Lower lobe of right lung (tissue), 2 donors: ENCODE results near the gene DMRTC2. TPM values are rescaled to one million over a fixed set of nuclear protein-coding genes. Genes with fewer than 3 reads are reported as not detected.

ENCODE experiments used
- ATAC-seq, 2 donors: fragments of 200-7000 bp; cut with Tn5 transposase; one replicate each; pipeline ENCODE4 v1.9.1; 2020 to 2022; ENCODE audit warnings: mild to moderate bottlenecking in 2 of 2, moderate library complexity in 2 of 2
- DNase-seq: peaks from one replicate; pipeline ENCODE4 v3.0.0-alpha.2; 2020
- H3K27ac ChIP-seq: fragments of 200-600 bp; one replicate; pipeline ENCODE4 v1.8.0; 2022
- H3K27me3 ChIP-seq: fragments of 200-600 bp; one replicate; pipeline ENCODE4 v1.8.0; 2022; ENCODE audit warnings: low read depth
- H3K36me3 ChIP-seq: fragments of 200-600 bp; one replicate; pipeline ENCODE4 v1.8.0; 2022; ENCODE audit warnings: mild to moderate bottlenecking
- H3K4me1 ChIP-seq: fragments of 200-600 bp; one replicate; pipeline ENCODE4 v1.8.0; 2022
- H3K4me3 ChIP-seq: fragments of 200-600 bp; one replicate; pipeline ENCODE4 v1.8.0; 2022; ENCODE audit warnings: mild to moderate bottlenecking
- H3K9me3 ChIP-seq: fragments of 200-600 bp; one replicate; pipeline ENCODE4 v1.8.0; 2022
- intact Hi-C: fragments of 100-400 bp; cut with DNase I; formaldehyde crosslinking; loops from one replicate; pipeline ENCODE4 v1.11.0; 2022
- total RNA-seq: library from RNA; stranded (reverse); fragmentation: NEBNext Ultra II Directional; extraction: Animal tissue kit (Norgen Biotek cat#: 25700); gene quantifications from one replicate; pipeline ENCODE4 v1.2.1, GENCODE V29; 2021
- TF ChIP-seq, protein P1 (sequence below): fragments of 200-600 bp; IDR thresholded peaks from one replicate; pipeline ENCODE4 v1.8.0; 2022; ENCODE audit warnings: antibody characterized with exemption, mild to moderate bottlenecking
- donor health status: DM: no; HTN: yes; CAD: no; lungs with severe emphysema.

DMRTC2 gene
- total RNA-seq, 1 donor from 2014 or later = not detected

DNA sequence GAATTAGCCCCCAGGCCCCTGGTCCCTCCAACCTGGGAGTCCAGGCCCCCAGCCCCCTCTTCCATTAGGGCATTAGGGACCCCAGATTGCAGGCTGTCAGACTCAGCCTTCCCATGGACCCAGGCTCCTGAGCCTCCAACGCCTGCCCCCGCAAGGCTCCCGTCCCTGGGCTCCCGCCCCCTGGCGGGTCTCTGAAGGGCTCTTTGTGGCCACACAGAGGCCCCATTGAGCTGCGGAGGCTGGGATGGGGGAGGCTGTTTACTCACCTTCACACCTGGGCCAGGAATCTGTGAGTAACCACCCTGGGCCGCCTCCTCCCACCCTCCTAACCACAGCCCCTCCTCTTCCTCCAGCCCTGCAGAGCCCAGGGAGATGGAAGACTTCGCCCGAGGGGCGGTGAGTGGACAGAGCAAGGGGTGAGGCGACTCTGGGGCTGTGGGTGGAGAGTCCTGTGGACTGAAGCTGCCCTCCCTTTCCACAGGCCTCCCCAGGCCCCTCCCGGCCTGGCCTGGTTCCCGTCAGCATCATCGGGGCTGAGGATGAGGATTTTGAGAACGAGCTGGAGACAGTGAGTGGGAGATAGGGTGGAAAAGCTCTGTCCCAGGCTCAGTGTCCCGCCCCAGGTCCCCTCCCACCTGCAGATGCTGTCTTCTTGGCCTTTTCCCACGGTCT, 43.0 kb downstream of the DMRTC2 start:
- peak; percentile 80 to 83 for ATAC-seq
- intact Hi-C loops = loop anchor here (10.0 kb wide), 1 partner anchor 47 kb away; no protein-coding TSS in a partner anchor
- peak; percentile 91 for DNase-seq
- peak overlapping the region; percentile 39 for H3K4me3 ChIP-seq
- no peaks in the 10 kb centered on the region for H3K9me3 ChIP-seq
- TF ChIP-seq, protein P1, sequence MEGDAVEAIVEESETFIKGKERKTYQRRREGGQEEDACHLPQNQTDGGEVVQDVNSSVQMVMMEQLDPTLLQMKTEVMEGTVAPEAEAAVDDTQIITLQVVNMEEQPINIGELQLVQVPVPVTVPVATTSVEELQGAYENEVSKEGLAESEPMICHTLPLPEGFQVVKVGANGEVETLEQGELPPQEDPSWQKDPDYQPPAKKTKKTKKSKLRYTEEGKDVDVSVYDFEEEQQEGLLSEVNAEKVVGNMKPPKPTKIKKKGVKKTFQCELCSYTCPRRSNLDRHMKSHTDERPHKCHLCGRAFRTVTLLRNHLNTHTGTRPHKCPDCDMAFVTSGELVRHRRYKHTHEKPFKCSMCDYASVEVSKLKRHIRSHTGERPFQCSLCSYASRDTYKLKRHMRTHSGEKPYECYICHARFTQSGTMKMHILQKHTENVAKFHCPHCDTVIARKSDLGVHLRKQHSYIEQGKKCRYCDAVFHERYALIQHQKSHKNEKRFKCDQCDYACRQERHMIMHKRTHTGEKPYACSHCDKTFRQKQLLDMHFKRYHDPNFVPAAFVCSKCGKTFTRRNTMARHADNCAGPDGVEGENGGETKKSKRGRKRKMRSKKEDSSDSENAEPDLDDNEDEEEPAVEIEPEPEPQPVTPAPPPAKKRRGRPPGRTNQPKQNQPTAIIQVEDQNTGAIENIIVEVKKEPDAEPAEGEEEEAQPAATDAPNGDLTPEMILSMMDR = peak; percentile 23
- peaks cover 55% of the 10 kb centered on the region for H3K36me3 ChIP-seq
- peaks cover 55% of the 10 kb centered on the region for H3K4me1 ChIP-seq
- no peaks in the 10 kb centered on the region for H3K27me3 ChIP-seq
- H3K27ac ChIP-seq = peak overlapping the region; percentile 71

DNA sequence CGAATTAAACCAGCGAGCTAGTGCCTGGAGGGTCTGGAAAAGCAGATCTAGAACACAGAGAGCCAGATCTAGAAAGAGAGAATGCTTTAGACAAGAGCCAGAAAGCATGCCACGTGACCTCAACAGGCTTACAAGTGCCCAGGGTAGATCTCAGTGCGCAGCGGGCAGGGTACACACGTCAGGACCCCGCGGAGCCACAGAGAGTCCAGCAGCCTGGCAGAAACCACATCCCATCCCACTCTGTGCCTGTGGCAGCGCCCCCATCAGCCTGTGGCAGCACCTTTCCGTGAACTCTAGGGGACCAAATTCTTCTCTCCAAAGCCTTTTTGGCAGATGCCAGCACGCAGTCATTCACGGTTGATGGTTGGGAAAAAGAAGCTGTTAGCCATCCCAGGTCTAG, 44.1 kb downstream of the DMRTC2 start:
- intact Hi-C loops = loop anchor here (10.0 kb wide), 1 partner anchor 46 kb away; no protein-coding TSS in a partner anchor
- H3K4me1 ChIP-seq = peaks cover 55% of the 10 kb centered on the region
- TF ChIP-seq, protein P1 = no peak
- H3K4me3 ChIP-seq = no peak overlapping the region
- H3K9me3 ChIP-seq = no peaks in the 10 kb centered on the region
- DNase-seq (peak; percentile 55), ATAC-seq (no peak)
- peaks cover 58% of the 10 kb centered on the region for H3K36me3 ChIP-seq
- peak overlapping the region; percentile 71 for H3K27ac ChIP-seq
- H3K27me3 ChIP-seq = no peaks in the 10 kb centered on the region

DNA sequence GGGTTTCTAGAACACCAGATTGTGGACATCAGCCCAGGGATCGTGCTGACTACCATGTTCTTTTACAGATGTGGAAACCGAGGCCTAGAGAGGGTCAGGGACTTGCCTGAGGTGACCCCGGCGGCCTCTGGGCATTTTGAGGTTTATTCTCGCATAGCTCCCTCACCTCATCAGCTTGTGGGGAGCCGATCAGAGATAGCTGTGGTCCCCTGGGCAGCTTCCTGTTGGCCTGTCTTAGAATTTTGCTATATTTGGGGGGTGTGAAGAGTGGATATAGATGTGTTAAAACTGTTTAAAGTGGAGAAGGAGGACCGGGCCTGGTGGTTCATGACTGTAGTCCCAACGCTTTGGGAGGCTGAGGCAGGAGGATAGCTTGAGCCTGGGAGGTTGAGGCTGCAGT, 45.1 kb downstream of the DMRTC2 start:
- no peaks in the 10 kb centered on the region for H3K27me3 ChIP-seq
- peaks cover 67% of the 10 kb centered on the region for H3K36me3 ChIP-seq
- no peak for ATAC-seq
- TF ChIP-seq, protein P1 = no peak
- H3K9me3 ChIP-seq = no peaks in the 10 kb centered on the region
- intact Hi-C loops = loop anchor here (10.0 kb wide), 1 partner anchor 45 kb away; no protein-coding TSS in a partner anchor
- H3K27ac ChIP-seq = no peak overlapping the region
- DNase-seq = no peak
- H3K4me3 ChIP-seq = no peak overlapping the region
- peaks cover 51% of the 10 kb centered on the region for H3K4me1 ChIP-seq

DNA sequence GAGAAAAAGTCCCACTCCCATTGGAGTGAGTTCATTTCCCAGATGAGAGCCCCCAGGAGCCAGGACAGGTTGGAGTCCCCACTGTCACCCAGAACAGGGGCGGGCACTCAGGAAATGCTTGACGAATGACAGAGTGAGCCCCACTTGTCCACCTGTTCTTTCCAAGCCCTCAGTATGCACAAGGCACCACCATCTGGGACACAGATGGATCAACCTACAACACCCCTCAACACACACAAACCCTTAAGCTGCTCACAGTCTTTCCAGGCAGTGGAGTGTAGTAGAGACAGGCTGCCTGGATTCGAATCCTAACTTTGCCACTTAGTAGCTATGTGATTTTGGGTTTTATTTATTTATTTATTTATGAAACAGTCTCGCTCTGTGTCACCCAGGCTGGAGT, 46.1 kb downstream of the DMRTC2 start:
- ATAC-seq = no peak
- intact Hi-C loops = no loop called here

DNA sequence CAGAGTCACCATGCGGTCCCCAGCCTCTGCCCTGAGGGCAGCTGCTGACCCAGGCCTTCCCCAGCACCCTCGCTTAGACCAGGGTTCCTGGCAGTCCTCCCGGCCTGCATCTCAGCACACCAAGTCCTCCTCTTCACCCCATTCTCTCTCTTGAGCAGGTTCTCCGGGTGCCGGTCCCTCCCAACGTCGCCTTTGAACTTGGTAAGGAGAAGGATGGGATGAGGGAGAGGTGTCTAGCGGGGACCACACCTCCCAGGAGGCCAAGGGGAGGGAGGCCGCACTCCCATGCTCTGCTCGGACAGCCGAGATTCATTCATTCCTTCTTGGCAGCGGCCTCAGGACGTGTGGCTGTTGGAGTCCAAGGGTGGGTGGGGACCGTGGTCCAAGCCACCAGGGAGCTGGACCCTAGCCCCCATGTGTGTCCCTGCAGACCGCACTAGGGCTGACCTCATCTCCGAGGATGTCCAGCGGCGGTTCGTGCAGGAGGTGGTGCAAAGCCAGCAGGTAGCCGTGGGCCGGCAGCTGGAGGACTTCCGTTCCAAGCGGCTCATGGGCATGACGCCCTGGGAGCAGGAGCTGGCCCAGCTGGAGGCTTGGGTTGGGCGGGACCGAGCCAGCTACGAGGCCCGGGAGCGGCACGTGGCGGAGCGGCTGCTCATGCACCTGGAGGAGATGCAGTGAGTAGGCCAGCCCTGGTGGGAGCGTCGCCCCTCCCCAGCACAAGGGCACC, 47.5 kb downstream of the DMRTC2 start:
- peaks cover 77% of the 10 kb centered on the region for H3K36me3 ChIP-seq
- ATAC-seq (no peak), DNase-seq (no peak)
- H3K4me1 ChIP-seq = peaks cover 26% of the 10 kb centered on the region
- no peaks in the 10 kb centered on the region for H3K27me3 ChIP-seq
- intact Hi-C loops = no loop called here
- no peak overlapping the region for H3K27ac ChIP-seq
- TF ChIP-seq, protein P1 = no peak
- H3K4me3 ChIP-seq = no peak overlapping the region
- no peaks in the 10 kb centered on the region for H3K9me3 ChIP-seq

More for the DNA sequence above, 46.1 kb downstream of the DMRTC2 start:
- H3K27me3 ChIP-seq = no peaks in the 10 kb centered on the region
- no peaks in the 10 kb centered on the region for H3K9me3 ChIP-seq
- no peak for DNase-seq
- no peak overlapping the region for H3K4me3 ChIP-seq
- peaks cover 71% of the 10 kb centered on the region for H3K36me3 ChIP-seq
- peaks cover 40% of the 10 kb centered on the region for H3K4me1 ChIP-seq
- no peak overlapping the region for H3K27ac ChIP-seq
- TF ChIP-seq, protein P1 = no peak
